PC-9 (cell line): ENCODE results near the gene TMPRSS5.

ENCODE experiments used
- EZH2 ChIP-seq: fragments of 200-600 bp; sonication (generic); IDR thresholded peaks from 2 replicates; pipeline ENCODE4 v1.8.0; 2017; ENCODE audit warnings: antibody characterized with exemption, low read depth
- TF ChIP-seq, protein P1 (sequence below): fragments of 200-600 bp; sonication (generic); conservative IDR thresholded peaks from 2 replicates; pipeline ENCODE4 v1.6.1; 2017; ENCODE audit warnings: mixed run types, antibody characterized with exemption, mild to moderate bottlenecking, moderate library complexity

DNA sequence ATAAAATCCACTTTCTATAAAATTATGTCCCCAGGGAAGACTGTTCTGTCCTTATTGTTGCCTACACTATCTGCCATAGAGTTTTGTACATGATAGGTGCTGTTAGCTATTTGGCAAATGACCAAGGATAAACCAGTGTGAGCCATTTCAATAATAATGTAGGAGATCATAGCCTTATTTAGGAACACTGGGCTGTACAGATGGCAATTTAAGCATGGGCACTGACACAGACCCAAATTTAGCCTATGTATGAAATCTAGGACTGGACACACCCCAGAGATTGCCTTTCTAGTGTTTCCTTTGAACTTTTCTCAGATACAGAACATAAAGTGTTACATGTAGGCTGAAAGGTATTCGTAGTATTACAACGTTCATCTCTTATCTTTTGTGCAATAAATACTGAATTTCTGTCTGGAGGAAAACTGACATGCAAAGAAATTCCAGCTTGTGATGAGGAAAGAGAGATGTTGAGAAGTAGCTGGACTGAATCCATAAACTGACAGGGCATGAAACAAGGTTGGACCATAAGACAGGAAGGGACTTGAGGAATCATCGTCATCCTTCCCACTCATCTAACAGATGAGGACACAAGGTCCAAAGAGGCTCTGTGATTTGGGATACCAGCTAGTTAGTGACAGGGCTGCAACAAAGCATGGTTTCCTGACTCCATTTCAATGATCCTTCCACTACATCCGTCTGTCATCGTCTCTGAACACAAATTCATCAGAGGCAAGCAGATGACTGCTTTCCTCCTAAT lies 60.3 kb downstream of the TMPRSS5 start:
- TF ChIP-seq, protein P1, sequence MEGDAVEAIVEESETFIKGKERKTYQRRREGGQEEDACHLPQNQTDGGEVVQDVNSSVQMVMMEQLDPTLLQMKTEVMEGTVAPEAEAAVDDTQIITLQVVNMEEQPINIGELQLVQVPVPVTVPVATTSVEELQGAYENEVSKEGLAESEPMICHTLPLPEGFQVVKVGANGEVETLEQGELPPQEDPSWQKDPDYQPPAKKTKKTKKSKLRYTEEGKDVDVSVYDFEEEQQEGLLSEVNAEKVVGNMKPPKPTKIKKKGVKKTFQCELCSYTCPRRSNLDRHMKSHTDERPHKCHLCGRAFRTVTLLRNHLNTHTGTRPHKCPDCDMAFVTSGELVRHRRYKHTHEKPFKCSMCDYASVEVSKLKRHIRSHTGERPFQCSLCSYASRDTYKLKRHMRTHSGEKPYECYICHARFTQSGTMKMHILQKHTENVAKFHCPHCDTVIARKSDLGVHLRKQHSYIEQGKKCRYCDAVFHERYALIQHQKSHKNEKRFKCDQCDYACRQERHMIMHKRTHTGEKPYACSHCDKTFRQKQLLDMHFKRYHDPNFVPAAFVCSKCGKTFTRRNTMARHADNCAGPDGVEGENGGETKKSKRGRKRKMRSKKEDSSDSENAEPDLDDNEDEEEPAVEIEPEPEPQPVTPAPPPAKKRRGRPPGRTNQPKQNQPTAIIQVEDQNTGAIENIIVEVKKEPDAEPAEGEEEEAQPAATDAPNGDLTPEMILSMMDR: no peak
- TF ChIP-seq EZH2: no peak
